Uterus (tissue), 2 donors: ENCODE measurements around the gene RNF130.

Experiments used
- CTCF ChIP-seq, 4 experiments: fragments of 200-600 bp in 2 of 4; fragments of 450-650 bp in 2 of 4; sonication (generic) in 2 of 4; IDR thresholded peaks; one replicate each; pipeline ENCODE4 v1.5.1; 2016 to 2019; ENCODE audit warnings: antibody characterized with exemption in 4 of 4, mild to moderate bottlenecking in 2 of 4, moderate library complexity in 1 of 4
- POLR2A ChIP-seq, 2 donors: fragments of 450-650 bp; IDR thresholded peaks; one replicate each; pipeline ENCODE4 v1.6.1; 2016; ENCODE audit warnings: antibody characterized with exemption in 2 of 2, mild to moderate bottlenecking in 1 of 2, moderate library complexity in 1 of 2

DNA sequence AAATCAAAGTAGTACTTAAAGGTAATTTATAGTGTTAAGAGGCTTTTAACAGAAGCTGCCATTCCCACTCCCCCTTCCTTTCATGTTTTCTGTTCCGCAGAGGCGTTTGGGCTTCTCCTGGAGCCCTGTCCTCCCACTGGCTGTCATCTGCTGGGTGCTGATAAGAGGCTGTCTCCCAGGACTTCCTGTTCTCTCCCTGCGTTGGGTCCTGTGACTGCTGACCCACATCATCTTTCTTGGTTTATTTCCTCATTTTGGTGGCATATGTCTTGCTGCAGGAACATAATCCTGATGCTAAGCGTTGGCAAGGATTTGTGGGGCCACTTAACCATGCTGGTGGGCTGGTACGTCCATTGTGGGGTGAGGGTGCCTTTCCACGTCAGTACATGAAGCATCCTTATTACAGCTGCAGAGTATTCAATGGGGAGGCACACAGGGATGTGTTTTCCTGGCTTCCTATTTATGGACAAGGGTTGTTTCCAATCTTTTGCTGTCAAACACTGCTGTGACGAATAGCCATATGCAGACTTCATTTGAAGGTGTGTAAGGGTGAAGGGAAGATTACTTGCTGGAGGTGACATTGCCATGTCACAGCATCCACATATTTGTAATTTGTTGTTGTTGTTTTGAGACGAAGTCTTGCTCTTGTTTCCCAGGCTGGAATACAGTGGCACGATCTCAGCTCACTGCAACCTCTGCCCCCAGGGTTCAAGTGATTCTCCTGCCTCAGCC lies 22.3 kb upstream of the RNF130 start:
- no peak for TF ChIP-seq CTCF (IDR thresholded peaks at IDR 0.05)
- TF ChIP-seq POLR2A (IDR thresholded peaks at IDR 0.05), result no peak
